ENCODE data around the gene CDS2. TPM values are rescaled to one million over a fixed set of nuclear protein-coding genes. Genes with fewer than 3 reads are reported as not detected.

The CDS2 gene
- 10 to 100 TPM; 13.7 to 42.3 (median 31.6) TPM for total RNA-seq
- long read RNA-seq, full-length matches to known transcripts: 3 of 5 reads
- long read RNA-seq, partial matches to known transcripts: 0 of 5 reads
- long read RNA-seq, other reads (novel, unspliced or antisense): 2 of 5 reads

GRCh38 chr20:5126512-5127203, at the start of gene CDS2:
CDS2 (plus strand) TSS chr20:5127008; CDS start chr20:5127093, 85 bp downstream.
- intact Hi-C loops (cut with DNase I): loop anchor here (5.0 kb wide), 1 partner anchor 66 kb away; no protein-coding TSS in a partner anchor
- Histone ChIP-seq H3K4me1 (peaks cover 0 to 13% (median 7%) of the 10 kb centered on the region in 4 donors), H3K27me3 (no peaks in the 10 kb centered on the region), H3K4me3 (peak within 1 kb of the TSS; percentile 62 to 92 (median 90)), H3K27ac (peak within 1 kb of the TSS; percentile 87 to 95 (median 92)), H3K9me3 (no peaks in the 10 kb centered on the region), H3K36me3 (no peaks in the 10 kb centered on the region)
- DNase-seq: peak; percentile 100
- TF ChIP-seq POLR2A (IDR thresholded peaks at IDR 0.05): peak; percentile 90
- TF ChIP-seq, protein P1, sequence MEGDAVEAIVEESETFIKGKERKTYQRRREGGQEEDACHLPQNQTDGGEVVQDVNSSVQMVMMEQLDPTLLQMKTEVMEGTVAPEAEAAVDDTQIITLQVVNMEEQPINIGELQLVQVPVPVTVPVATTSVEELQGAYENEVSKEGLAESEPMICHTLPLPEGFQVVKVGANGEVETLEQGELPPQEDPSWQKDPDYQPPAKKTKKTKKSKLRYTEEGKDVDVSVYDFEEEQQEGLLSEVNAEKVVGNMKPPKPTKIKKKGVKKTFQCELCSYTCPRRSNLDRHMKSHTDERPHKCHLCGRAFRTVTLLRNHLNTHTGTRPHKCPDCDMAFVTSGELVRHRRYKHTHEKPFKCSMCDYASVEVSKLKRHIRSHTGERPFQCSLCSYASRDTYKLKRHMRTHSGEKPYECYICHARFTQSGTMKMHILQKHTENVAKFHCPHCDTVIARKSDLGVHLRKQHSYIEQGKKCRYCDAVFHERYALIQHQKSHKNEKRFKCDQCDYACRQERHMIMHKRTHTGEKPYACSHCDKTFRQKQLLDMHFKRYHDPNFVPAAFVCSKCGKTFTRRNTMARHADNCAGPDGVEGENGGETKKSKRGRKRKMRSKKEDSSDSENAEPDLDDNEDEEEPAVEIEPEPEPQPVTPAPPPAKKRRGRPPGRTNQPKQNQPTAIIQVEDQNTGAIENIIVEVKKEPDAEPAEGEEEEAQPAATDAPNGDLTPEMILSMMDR (IDR thresholded peaks at IDR 0.05): peak; percentile 66 to 73 (median 67)
- WGBS (ENCODE audit: insufficient coverage, low coverage, low lambda C conversion rate, missing lambda C conversion rate): 0% methylated on average over 26 of the region's 78 CpGs
- peak; percentile 90 to 97 (median 94) for ATAC-seq

GRCh38 chr20:5077761-5078387, 48.9 kb upstream of the CDS2 start:
- no peak for TF ChIP-seq POLR2A (IDR thresholded peaks at IDR 0.05)
- no peak for ATAC-seq
- peak overlapping the region in 1 of 3 donors; percentile 14 for H3K4me3 ChIP-seq

GRCh38 chr20:5078399-5078958, 48.3 kb upstream of the CDS2 start:
- DNase-seq (peak; percentile 66 to 76 (median 68)), ATAC-seq (peak; percentile 79 to 85 (median 82))
- Histone ChIP-seq H3K4me1 (peaks cover 0 to 4% (median 2%) of the 10 kb centered on the region in 4 donors), H3K4me3 (peak overlapping the region in 1 of 3 donors; percentile 14), H3K27ac (peak overlapping the region; percentile 54 to 85 (median 71)), H3K27me3 (no peaks in the 10 kb centered on the region), H3K9me3 (no peaks in the 10 kb centered on the region), H3K36me3 (no peaks in the 10 kb centered on the region)
- TF ChIP-seq POLR2A (IDR thresholded peaks at IDR 0.05): peak; percentile 29
- TF ChIP-seq, protein P1 (IDR thresholded peaks at IDR 0.05): no peak
- WGBS (ENCODE audit: insufficient coverage, low coverage, low lambda C conversion rate, missing lambda C conversion rate): 64% methylated on average over 11 of the region's 11 CpGs
- intact Hi-C loops (cut with DNase I): no loop called here

More at GRCh38 chr20:5077761-5078387, 48.9 kb upstream of the CDS2 start:
- Histone ChIP-seq H3K9me3 (no peaks in the 10 kb centered on the region), H3K27me3 (no peaks in the 10 kb centered on the region), H3K4me1 (peaks cover 0 to 9% (median 5%) of the 10 kb centered on the region in 4 donors), H3K27ac (peak overlapping the region; percentile 54 to 85 (median 71)), H3K36me3 (no peaks in the 10 kb centered on the region)
- intact Hi-C loops (cut with DNase I): no loop called here
- DNase-seq: no peak
- WGBS (ENCODE audit: insufficient coverage, low coverage, low lambda C conversion rate, missing lambda C conversion rate): 53% methylated on average over 4 of the region's 4 CpGs

DNA sequence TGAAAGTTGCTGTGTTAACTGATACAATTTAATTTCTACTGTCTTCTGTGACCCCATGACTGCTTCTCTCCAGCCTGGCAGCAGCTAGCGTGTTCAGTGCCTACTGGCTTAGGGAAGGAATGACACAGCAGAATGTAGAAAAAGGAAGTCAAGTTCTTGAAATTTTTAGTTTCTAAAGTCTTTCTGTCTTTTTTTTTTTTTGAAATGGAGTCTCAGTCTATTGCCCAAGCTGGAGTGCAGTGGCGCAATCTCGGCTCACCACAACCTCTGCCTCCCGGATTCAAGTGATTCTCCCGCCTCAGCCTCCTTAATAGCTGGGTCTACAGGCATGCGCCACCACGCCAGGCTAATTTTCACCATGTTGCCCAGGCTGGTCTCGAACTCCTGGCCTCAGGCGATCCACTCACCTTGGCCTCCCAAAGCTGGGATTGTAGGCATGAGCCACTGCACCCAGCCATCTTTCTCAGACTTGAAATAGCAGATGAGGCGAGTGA, 46.4 kb upstream of the CDS2 start:
- intact Hi-C loops (cut with DNase I): loop anchor here in 1 of 2 donors (10.0 kb wide), 1 partner anchor 326 kb away; no protein-coding TSS in a partner anchor
- Histone ChIP-seq H3K27me3 (no peaks in the 10 kb centered on the region), H3K4me1 (peaks cover 0 to 3% (median 0%) of the 10 kb centered on the region in 4 donors), H3K9me3 (no peaks in the 10 kb centered on the region), H3K4me3 (no peak overlapping the region), H3K27ac (peak overlapping the region in 1 of 3 donors; percentile 50), H3K36me3 (no peaks in the 10 kb centered on the region)
- DNase-seq (peak; percentile 57 to 70 (median 60)), ATAC-seq (peak; percentile 57 to 63 (median 60))
- WGBS (ENCODE audit: insufficient coverage, low coverage, low lambda C conversion rate, missing lambda C conversion rate): 68% methylated on average over 10 of the region's 10 CpGs
- TF ChIP-seq, protein P1 (IDR thresholded peaks at IDR 0.05): no peak
- no peak for TF ChIP-seq POLR2A (IDR thresholded peaks at IDR 0.05)
